GDM1 (cell line): ENCODE measurements around the gene IFI27L2.
A peak's percentile ranks its signal among the peaks of the same experiment; 100 is the strongest.

Source experiments
- DNase-seq: peaks from one replicate; lab custom pipeline; 2025; lab: John Stamatoyannopoulos, UW

The IFI27L2 gene

DNA sequence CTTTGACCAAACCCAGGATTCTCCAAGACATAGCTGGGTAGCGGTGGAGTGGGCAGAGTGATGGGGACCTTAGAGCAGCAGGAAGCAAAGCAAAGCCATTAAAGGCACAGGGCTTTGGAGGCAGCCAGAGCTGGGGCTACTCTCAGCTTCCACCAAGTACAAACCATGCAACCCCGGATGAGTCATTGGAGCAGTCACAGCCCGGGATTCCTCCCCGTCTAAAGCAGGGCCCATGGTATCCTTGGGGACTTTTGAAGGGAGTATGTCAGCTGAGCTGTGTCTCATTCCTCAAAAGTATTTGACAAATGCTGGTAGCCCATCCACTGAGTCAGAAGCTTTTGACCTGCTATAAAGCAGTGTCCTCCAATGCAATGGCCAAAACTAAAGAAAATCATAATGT is 28.6 kb downstream of the IFI27L2 start:
- DNase-seq: no peak

DNA sequence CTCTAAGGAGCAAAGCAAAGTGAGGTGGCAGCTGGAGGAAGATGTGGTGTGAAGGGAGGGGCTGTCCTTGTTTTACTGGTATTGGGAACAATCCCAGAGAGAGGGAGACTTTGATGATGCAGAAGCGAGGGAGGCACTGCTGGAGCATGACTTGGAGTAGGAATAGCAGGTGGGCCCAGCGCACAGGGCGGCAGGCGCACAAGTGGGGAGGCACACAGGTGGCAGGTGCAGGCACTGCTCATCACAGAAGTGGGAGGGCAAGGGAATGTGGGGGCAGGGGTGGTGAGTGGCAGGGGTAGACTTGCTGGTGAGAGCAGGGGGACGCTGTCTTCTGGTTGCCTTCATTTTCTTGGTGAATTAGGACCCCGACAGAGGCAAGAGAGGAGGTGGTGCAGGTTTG is 30.4 kb downstream of the IFI27L2 start:
- DNase-seq: no peak

DNA sequence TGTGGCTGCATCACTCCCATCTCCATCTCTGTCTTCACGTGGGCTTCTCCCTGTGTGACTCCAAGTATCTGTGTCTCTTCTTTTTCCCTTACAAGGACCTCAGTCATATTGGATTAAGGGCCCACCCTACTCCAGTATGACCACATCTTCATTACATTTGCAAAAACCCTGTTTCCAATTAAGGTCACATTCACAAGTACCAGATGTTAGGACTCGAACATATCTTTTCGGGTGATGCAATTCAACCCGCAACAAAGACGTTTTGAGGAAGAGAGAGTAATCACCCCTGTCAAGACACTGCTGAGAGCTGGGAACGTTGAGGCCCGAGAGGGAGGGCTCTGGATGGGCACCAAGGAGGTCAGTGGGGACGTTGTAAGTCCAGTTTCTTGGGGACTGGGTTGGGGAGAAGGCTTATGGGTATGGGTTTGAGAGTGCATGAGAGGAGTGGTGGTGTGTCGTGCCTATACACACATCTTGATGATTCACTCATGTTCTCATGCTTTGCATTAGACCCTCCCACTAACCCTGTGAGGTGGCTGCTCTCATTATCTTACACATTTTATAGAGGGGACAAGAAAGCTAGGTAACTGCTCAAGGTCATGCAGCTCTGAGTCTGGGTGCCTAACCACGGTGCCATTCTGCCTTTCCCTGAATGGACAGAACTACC is 30.9 kb downstream of the IFI27L2 start:
- DNase-seq: no peak

DNA sequence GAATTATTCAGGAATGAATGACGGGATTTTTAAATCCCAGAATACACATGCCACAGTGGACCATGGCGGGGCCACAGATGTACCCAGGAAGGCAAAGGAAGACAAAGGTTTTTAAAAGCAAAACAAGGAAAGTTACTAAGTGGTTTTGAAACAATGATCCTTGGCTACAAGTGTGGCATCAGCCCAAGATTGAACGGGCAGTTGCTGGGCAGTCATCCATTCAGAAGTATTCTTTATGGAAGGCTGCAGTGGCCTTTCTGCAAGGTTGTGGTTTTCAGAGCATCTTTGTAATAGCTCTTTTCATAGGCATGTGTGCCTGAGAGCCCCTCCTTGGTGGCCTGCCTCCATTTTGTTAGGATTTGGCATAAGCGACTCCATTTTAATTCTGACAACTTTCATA is 32.3 kb downstream of the IFI27L2 start:
- no peak for DNase-seq

DNA sequence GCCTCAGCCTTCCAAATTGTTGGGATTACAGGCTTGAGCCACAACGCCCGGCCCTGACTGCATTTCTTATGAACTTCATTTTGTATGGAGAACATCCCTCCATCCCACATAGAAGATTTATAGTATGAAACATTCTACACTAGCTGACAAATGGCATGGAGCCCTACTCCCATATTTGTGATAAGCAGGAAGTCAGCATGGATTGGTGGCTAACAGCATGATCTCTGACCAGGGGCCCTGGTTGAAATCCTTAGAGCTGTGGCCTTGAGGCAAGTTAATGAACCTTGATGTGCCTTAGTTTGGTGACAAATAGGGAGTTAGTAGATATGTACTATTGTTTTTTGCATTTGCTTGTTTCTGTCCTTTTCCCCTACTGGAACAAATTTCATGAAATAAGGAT is 36.0 kb downstream of the IFI27L2 start:
- DNase-seq: no peak

DNA sequence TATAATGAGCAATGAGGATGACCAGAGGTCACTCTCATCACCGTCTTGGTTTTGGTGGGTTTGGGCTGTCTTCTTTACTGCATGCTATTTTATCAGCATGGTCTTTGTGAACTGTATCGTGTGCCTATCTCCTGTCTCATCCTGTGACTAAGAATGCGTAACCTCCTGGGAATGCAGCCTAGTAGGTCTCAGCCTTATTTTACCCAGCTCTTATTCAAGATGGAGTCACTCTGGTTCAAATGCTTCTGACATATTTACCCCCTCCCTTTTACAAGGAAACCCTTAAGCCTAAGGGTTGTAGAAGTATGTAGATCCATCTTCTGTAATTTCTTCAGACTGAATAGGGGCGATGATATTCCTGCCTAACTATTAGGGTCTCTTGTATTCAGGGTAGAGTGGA is 39.9 kb downstream of the IFI27L2 start:
- DNase-seq: no peak

DNA sequence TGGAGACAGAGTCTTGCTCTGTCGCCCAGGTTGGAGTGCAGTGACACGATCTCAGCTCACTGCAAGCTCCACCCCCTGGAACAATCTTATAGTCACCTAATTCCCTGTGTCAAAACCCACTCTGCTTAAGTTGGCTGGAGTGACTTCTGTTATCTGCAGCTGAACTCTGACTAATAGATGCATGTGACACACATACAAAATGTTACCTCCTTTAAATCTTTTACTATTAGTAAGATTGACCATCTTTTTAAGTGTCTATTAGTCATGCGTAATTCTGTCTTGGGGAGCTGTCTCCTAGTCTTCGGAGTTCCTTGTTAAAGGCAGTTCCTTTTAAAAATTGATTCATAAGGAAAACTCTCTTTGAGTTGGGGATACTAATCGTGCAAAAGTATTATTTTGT is 40.9 kb downstream of the IFI27L2 start:
- DNase-seq: no peak

DNA sequence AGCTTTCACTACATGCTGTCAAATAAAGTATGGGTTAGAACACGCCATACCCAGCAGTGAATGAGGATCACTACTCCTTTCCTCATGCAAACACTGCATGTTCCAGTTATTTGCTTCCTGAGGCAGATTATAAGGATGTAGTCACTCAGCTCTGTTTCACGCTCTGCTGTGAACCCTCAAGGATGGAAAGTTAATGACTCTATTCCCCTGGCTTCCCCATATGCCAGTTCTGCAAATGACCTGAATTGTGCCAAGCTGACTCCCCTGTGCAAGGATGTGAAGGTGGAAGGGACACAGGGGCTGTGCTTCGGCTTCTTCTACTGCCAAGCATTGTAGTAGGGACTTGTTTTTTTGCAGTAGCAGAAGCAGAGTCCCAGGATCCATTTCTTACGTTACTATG is 41.5 kb downstream of the IFI27L2 start:
- no peak for DNase-seq

DNA sequence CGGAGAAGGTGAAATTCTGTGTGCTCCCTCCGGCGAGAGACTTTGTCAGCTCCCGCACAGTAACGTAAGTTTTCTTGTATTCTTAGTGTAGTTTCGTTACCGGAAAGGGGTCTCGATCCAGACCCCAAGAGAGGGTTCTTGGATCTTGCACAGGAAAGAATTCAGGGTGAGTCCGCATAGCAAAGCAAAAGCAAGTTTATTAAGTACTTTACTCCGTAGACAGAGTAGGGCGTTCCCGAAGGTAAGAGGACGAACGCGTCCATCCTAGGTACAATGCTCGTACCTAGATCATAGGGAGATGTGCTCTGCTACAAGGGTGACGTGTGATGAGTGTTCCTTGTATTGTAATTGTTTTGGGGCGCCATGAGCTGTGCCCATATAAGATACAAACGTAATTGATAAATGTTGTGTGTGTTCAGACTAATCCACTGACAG is 48.0 kb downstream of the IFI27L2 start:
- DNase-seq: no peak

DNA sequence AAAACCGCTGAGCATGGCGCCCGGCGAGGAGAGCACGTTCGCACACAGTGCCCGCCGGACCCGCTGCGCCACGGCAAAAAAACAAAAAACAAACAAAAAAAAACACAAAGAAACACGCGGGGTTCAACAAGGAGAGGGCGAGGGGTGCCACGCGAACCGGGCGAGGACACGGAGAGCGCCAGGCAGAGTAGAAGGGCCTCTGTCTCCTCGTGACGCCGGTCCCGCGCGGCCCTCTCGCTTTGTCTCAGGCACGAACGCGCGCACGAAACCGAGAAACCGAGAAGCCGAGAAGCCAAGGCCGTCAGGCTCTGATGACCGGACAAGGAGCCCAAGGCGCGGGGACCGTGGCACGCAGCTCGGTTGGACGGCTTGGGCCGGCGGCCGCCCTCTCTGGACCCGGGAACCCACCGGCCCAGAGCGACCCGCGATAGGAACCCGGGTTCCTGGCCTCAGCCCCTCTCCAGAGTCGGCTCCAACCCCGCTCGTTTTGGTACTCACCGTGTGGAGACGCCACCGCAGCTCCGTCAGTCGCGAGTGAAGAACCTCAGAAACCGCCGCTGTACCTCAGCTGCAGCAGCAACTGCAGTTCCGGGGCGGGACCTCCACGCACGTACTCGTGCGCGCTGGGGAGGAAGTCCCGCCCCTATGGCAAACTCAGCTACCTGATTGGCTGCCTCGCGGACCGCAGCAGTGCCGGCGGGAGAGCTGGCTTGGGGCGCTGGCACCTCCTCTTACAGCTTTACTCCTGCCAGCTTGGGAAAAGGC is 48.6 kb downstream of the IFI27L2 start, which contains the start of the genes DDX24 and IFI27L1:
Gene DDX24, minus strand, starts transcription at position 582 of the 765 bp plus-strand sequence. CDS start 1,460 bp downstream, outside the sequence.
Gene IFI27L1, plus strand, starts transcription at position 690 of the 765 bp plus-strand sequence. CDS start 15,628 bp downstream, outside the sequence.
- DNase-seq: peak; percentile 93

DNA sequence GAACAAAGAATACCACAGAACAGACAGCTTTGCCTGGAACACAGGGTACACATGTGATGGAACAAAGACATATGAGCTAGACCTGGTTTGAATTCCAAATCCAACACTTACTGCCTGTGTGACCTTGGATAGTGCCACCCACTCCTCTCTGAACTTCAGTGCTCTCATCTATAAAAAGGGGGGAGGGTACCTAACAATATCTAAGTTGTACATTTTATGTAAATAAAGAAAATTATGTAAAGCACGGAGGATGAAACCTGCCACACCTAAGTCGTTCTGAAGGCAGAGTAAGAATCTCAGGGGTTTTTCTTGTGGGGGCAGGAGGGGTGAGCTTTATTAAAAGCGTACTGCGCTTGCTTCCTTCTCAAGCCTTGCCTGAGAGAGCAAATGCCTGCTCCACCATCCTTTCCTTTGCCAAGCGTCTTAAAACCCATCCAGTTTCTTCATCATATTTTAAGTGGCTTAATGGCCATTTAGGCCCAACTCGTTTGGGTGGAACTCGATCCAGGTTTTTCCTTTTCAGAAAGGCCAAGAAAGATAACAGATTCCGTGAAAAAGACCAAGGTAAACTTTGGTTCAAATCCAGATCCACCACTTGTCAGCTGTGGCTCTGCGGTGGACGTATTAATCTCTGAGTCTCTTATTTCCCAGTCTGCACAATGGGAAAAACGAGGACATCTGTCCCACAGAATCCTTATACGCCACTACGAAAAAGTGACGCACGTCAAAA is 49.3 kb downstream of the IFI27L2 start:
- DNase-seq: no peak

DNA sequence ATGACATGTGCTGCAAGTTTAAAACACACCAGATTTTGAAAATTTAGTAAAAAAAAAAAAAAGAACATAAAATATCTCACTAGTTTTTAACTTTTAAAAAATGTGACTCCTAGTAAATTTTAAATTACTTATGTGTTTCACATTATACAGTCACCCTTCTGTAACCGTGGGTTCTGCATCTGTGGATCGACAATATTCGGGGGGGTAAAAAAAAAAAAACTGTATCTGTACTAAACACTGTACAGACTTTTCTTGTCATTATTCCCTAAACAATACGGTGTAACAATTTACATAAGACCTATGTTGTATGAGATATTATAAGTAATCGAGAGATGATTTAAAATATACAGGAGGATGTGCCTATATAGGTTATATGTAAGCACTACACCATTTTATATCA is 51.6 kb downstream of the IFI27L2 start:
- no peak for DNase-seq
